ENCODE data around the gene SNAPC3.
"Not testable (repeated sequence)": the region's sequence is repeated elsewhere in the genome, so short reads cannot be mapped to it uniquely, and the experiment has no call there.

SNAPC3 gene

DNA sequence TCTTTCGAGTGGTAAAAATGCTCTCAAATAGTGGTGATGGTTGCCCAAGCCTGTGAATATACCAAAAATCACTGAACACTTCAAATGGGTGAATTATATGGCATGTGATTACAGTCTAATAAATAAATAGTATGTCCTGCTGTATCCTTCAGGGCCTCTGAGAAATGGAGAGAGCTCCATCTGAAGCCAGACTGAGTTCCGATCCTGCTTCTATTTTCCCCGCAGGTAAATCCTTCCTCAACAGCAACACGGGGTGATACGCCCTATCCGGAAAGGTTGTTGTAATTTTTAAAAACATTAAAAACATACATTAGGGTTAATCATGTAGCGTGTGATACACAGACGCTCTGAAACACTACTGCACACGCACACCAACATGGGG lies 695 bp upstream of the SNAPC3 start:
- Histone ChIP-seq H3K27me3 (ENCODE audit: control insufficient read depth in 1 of 2, insufficient read depth in 2 of 2, low read length in 2 of 2) (no peaks in the 10 kb centered on the region), H3K4me3 (ENCODE audit: low read length in 2 of 2) (peak overlapping the region; percentile 93 to 95), H3K9me3 (ENCODE audit: control insufficient read depth in 2 of 2, low read length in 2 of 2) (no peaks in the 10 kb centered on the region), H3K4me1 (ENCODE audit: control insufficient read depth, insufficient read depth, low read length) (peaks cover 9% of the 10 kb centered on the region), H3K27ac (ENCODE audit: low read length) (peak overlapping the region; percentile 88), H3K9ac (ENCODE audit: low read length in 2 of 2) (peak overlapping the region; percentile 96 to 97), H3K36me3 (ENCODE audit: control insufficient read depth in 2 of 2, insufficient read depth in 2 of 2, low read length in 2 of 2) (peaks cover 9 to 13% of the 10 kb centered on the region in 2 donors)

GRCh38 chr9:15423231-15423985 lies 732 bp downstream of the SNAPC3 start:
- Histone ChIP-seq H3K9ac (ENCODE audit: low read length in 2 of 2) (peak overlapping the region; percentile 88 to 97), H3K27me3 (ENCODE audit: control insufficient read depth in 1 of 2, insufficient read depth in 2 of 2, low read length in 2 of 2) (no peaks in the 10 kb centered on the region), H3K4me3 (ENCODE audit: low read length in 2 of 2) (peak overlapping the region; percentile 93 to 95), H3K9me3 (ENCODE audit: control insufficient read depth in 2 of 2, low read length in 2 of 2) (no peaks in the 10 kb centered on the region), H3K36me3 (ENCODE audit: control insufficient read depth in 2 of 2, insufficient read depth in 2 of 2, low read length in 2 of 2) (peaks cover 9 to 13% of the 10 kb centered on the region in 2 donors), H3K27ac (ENCODE audit: low read length) (no peak overlapping the region), H3K4me1 (ENCODE audit: control insufficient read depth, insufficient read depth, low read length) (peaks cover 9% of the 10 kb centered on the region)

DNA sequence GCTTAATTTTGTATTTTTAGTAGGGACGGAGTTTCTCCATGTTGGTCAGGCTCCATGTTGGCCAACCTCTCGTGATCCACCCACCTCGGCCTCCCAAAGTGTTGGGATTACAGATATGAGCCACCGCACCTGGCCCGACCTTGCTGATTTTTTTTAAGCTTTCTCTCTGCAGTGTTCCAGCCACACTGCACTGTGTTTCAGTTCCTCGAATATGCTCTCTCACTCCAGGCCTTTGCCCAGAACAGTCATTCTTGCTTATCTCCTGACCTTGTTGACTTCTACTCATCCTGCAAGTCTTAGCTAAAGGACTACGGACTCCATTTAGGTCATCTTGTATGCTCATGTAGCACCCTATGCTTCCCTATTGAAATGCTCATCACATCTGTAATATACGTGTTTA lies 3.3 kb downstream of the SNAPC3 start:
- Histone ChIP-seq H3K4me1 (ENCODE audit: control insufficient read depth, insufficient read depth, low read length) (peaks cover 9% of the 10 kb centered on the region), H3K4me3 (ENCODE audit: low read length in 2 of 2) (no peak overlapping the region), H3K27ac (ENCODE audit: low read length) (no peak overlapping the region), H3K9me3 (ENCODE audit: control insufficient read depth in 2 of 2, low read length in 2 of 2) (no peaks in the 10 kb centered on the region), H3K36me3 (ENCODE audit: control insufficient read depth in 2 of 2, insufficient read depth in 2 of 2, low read length in 2 of 2) (peaks cover 9 to 13% of the 10 kb centered on the region in 2 donors), H3K9ac (ENCODE audit: low read length in 2 of 2) (no peak overlapping the region), H3K27me3 (ENCODE audit: control insufficient read depth in 1 of 2, insufficient read depth in 2 of 2, low read length in 2 of 2) (no peaks in the 10 kb centered on the region)

DNA sequence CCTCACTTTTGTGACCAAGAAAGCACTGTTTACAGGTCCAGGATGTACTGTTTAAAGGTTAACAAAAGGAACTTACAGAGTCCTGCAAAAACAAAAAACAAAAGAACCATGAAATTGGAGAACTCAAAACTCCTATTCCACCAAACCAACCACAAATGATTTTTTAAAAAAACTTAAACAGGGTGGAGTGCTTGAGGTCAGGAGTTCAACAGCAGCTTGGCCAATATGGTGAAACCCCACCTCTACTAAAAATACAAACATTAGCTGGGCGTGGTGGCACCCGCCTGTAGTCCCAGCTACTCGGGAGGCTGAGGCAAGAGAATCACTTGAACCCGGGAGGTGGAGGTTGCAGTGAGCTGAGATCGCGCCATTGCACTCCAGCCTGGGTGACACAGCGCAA lies 5.0 kb downstream of the SNAPC3 start:
- not testable (repeated sequence) for H3K27me3 ChIP-seq (ENCODE audit: control insufficient read depth in 1 of 2, insufficient read depth in 2 of 2, low read length in 2 of 2); H3K27ac ChIP-seq (ENCODE audit: low read length); H3K9me3 ChIP-seq (ENCODE audit: control insufficient read depth in 2 of 2, low read length in 2 of 2); H3K9ac ChIP-seq (ENCODE audit: low read length in 2 of 2); H3K4me1 ChIP-seq (ENCODE audit: control insufficient read depth, insufficient read depth, low read length); H3K4me3 ChIP-seq (ENCODE audit: low read length in 2 of 2)
- peaks cover 9 to 13% of the 10 kb centered on the region in 2 donors for H3K36me3 ChIP-seq (ENCODE audit: control insufficient read depth in 2 of 2, insufficient read depth in 2 of 2, low read length in 2 of 2)

- no peaks in the 10 kb centered on the region for H3K9me3 ChIP-seq (ENCODE audit: control insufficient read depth in 2 of 2, low read length in 2 of 2)
- no peak overlapping the region for H3K4me3 ChIP-seq (ENCODE audit: low read length in 2 of 2)
- no peaks in the 10 kb centered on the region for H3K4me1 ChIP-seq (ENCODE audit: control insufficient read depth, insufficient read depth, low read length)
- no peak overlapping the region for H3K9ac ChIP-seq (ENCODE audit: low read length in 2 of 2)
- H3K27ac ChIP-seq (ENCODE audit: low read length), result no peak overlapping the region
- H3K27me3 ChIP-seq (ENCODE audit: control insufficient read depth in 1 of 2, insufficient read depth in 2 of 2, low read length in 2 of 2), result no peaks in the 10 kb centered on the region
- H3K36me3 ChIP-seq (ENCODE audit: control insufficient read depth in 2 of 2, insufficient read depth in 2 of 2, low read length in 2 of 2), result peaks cover 1 to 12% of the 10 kb centered on the region in 2 donors
These were observed 8.5 kb downstream of the SNAPC3 start for GRCh38 chr9:15430920-15431844.

DNA sequence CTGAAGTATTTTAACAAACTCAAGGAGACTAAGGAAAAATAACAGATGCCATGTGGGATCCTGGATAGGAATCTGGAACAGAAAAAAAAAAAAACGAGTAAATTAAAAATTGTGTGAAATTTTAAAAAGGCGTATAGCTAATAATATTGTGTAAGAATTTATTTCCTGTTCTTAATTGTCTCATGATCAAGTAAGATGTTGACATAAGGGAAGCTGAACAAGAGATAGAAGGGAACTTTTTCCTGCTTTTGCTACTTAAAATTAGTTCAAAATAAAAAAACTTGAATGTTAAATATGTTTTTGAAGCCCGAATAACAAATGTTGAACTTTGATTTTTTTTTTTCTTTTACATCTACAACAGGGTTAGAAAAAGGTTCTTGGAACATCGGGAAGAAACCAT lies 10.5 kb downstream of the SNAPC3 start:
- Histone ChIP-seq H3K4me1 (ENCODE audit: control insufficient read depth, insufficient read depth, low read length) (no peaks in the 10 kb centered on the region), H3K4me3 (ENCODE audit: low read length in 2 of 2) (no peak overlapping the region), H3K27ac (ENCODE audit: low read length) (no peak overlapping the region), H3K9me3 (ENCODE audit: control insufficient read depth in 2 of 2, low read length in 2 of 2) (no peaks in the 10 kb centered on the region), H3K27me3 (ENCODE audit: control insufficient read depth in 1 of 2, insufficient read depth in 2 of 2, low read length in 2 of 2) (no peaks in the 10 kb centered on the region), H3K36me3 (ENCODE audit: control insufficient read depth in 2 of 2, insufficient read depth in 2 of 2, low read length in 2 of 2) (peaks cover 0 to 10% of the 10 kb centered on the region in 2 donors), H3K9ac (ENCODE audit: low read length in 2 of 2) (no peak overlapping the region)

DNA sequence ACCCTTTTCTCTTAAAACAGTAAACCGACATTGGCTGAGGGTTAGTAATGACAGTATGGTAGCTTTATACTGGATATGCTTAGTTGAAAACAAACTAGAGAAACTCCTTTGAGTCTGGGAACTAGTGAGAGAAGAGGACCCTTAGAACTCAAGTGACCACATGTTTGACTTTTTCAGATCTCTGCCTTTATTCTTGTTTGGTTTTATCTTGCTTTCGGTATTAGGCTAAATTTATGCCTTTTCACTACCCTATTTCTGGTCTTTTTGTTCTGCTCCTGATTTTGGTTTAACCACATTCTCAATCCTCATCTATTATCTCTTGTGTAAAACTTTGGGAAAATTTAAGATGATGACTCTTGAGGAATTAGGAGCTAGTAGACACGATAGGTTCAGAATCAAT lies 11.0 kb downstream of the SNAPC3 start:
- no peak overlapping the region for H3K9ac ChIP-seq (ENCODE audit: low read length in 2 of 2)
- no peak overlapping the region for H3K27ac ChIP-seq (ENCODE audit: low read length)
- H3K4me3 ChIP-seq (ENCODE audit: low read length in 2 of 2), result no peak overlapping the region
- peaks cover 0 to 10% of the 10 kb centered on the region in 2 donors for H3K36me3 ChIP-seq (ENCODE audit: control insufficient read depth in 2 of 2, insufficient read depth in 2 of 2, low read length in 2 of 2)
- no peaks in the 10 kb centered on the region for H3K9me3 ChIP-seq (ENCODE audit: control insufficient read depth in 2 of 2, low read length in 2 of 2)
- no peaks in the 10 kb centered on the region for H3K27me3 ChIP-seq (ENCODE audit: control insufficient read depth in 1 of 2, insufficient read depth in 2 of 2, low read length in 2 of 2)
- H3K4me1 ChIP-seq (ENCODE audit: control insufficient read depth, insufficient read depth, low read length), result no peaks in the 10 kb centered on the region

GRCh38 chr9:15438891-15439290 lies 16.2 kb downstream of the SNAPC3 start:
- H3K27me3 ChIP-seq (ENCODE audit: control insufficient read depth in 1 of 2, insufficient read depth in 2 of 2, low read length in 2 of 2), result no peaks in the 10 kb centered on the region
- H3K4me1 ChIP-seq (ENCODE audit: control insufficient read depth, insufficient read depth, low read length), result no peaks in the 10 kb centered on the region
- no peaks in the 10 kb centered on the region for H3K9me3 ChIP-seq (ENCODE audit: control insufficient read depth in 2 of 2, low read length in 2 of 2)

DNA sequence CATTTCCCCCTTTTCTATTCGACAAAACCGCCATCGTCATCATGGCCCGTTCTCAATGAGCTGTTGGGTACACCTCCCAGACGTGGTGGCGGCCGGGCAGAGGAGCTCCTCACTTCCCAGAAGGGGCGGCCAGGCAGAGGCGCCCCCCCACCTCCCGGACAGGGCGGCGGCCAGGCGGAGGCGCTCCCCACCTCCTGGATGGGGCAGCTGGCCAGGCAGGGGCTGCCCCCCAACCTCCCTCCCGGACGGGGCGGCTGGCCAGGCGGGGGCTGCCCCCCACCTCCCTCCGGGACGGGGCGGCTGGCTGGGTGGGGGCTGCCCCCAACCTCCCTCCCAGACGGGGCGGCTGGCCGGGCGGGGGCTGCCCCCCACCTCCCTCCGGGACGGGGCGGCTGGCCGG lies 19.2 kb downstream of the SNAPC3 start:
- H3K4me3 ChIP-seq (ENCODE audit: low read length in 2 of 2); H3K27me3 ChIP-seq (ENCODE audit: control insufficient read depth in 1 of 2, insufficient read depth in 2 of 2, low read length in 2 of 2); H3K9me3 ChIP-seq (ENCODE audit: control insufficient read depth in 2 of 2, low read length in 2 of 2); H3K27ac ChIP-seq (ENCODE audit: low read length); H3K4me1 ChIP-seq (ENCODE audit: control insufficient read depth, insufficient read depth, low read length); H3K9ac ChIP-seq (ENCODE audit: low read length in 2 of 2): not testable (repeated sequence)
- peaks cover 26 to 30% of the 10 kb centered on the region in 2 donors for H3K36me3 ChIP-seq (ENCODE audit: control insufficient read depth in 2 of 2, insufficient read depth in 2 of 2, low read length in 2 of 2)

More at GRCh38 chr9:15438891-15439290, 16.2 kb downstream of the SNAPC3 start:
- Histone ChIP-seq H3K27ac (ENCODE audit: low read length) (no peak overlapping the region), H3K36me3 (ENCODE audit: control insufficient read depth in 2 of 2, insufficient read depth in 2 of 2, low read length in 2 of 2) (peaks cover 5 to 11% of the 10 kb centered on the region in 2 donors), H3K4me3 (ENCODE audit: low read length in 2 of 2) (no peak overlapping the region), H3K9ac (ENCODE audit: low read length in 2 of 2) (no peak overlapping the region)

DNA sequence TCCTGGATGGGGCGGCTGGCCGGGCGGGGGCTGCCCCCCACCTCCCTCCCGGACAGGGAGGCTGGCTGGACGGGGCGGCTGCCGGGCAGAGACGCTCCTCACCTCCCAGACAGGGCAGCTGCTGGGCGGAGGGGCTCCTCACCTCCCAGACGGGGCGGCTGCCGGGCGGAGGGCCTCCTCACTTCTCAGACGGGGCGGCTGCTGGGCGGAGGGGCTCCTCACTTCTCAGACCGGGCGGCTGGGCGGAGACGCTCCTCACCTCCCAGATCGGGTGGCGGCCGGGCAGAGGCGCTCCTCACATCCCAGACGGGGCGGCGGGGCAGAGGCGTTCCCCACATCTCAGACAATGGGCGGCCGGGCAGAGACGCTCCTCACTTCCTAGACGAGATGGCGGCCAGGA lies 19.6 kb downstream of the SNAPC3 start:
- not testable (repeated sequence) for H3K4me1 ChIP-seq (ENCODE audit: control insufficient read depth, insufficient read depth, low read length); H3K4me3 ChIP-seq (ENCODE audit: low read length in 2 of 2); H3K27ac ChIP-seq (ENCODE audit: low read length); H3K9me3 ChIP-seq (ENCODE audit: control insufficient read depth in 2 of 2, low read length in 2 of 2); H3K9ac ChIP-seq (ENCODE audit: low read length in 2 of 2); H3K27me3 ChIP-seq (ENCODE audit: control insufficient read depth in 1 of 2, insufficient read depth in 2 of 2, low read length in 2 of 2)
- H3K36me3 ChIP-seq (ENCODE audit: control insufficient read depth in 2 of 2, insufficient read depth in 2 of 2, low read length in 2 of 2), result peaks cover 30 to 34% of the 10 kb centered on the region in 2 donors
